Measurements from ENCODE around the gene RAB36.

The RAB36 gene

GRCh38 chr22:23109441-23109978 lies 35.8 kb upstream of the RAB36 start:
- DNase-seq (ENCODE audit: low read depth) = no peak
- no peak overlapping the region for H3K4me3 ChIP-seq (ENCODE audit: low read length)
- no peak for TF ChIP-seq CTCF (conservative IDR thresholded peaks at IDR 0.05; ENCODE audit: low read length)

- DNase-seq (ENCODE audit: low read depth) = no peak
- no peak overlapping the region for H3K4me3 ChIP-seq (ENCODE audit: low read length)
- no peak for TF ChIP-seq CTCF (conservative IDR thresholded peaks at IDR 0.05; ENCODE audit: low read length)
These were observed 34.9 kb upstream of the RAB36 start for GRCh38 chr22:23110190-23110921.

- no peak for DNase-seq (ENCODE audit: low read depth)
- no peak for TF ChIP-seq CTCF (conservative IDR thresholded peaks at IDR 0.05; ENCODE audit: low read length)
- H3K4me3 ChIP-seq (ENCODE audit: low read length) = no peak overlapping the region
These were observed 34.3 kb upstream of the RAB36 start for GRCh38 chr22:23110922-23111527.

DNA sequence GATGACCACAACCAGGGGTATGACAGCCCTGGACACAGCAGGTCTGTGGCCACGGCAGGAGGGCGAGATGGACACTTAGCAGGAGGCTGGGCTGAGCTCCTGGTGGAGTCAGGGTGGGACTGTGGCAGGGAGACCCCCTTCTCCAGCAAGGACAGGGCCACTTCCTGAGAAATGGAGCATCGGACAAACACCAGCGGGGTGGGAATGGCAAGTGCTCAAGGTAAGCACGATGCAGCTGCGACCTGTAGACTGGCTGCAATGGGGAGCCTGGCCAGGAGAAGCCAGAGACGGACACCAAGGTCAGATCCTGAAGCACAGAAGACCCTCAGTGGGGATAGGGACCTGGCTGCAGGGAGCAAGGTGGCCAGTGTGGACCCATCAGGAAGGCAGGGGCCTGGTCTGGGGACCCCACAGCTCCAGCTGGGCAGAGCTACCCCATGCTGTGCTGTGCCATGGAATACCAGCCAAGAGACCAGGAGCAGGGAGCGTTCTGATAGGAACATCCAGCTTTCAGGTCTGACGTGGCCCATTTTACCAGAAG lies 32.7 kb upstream of the RAB36 start:
- no peak for DNase-seq (ENCODE audit: low read depth)
- H3K4me3 ChIP-seq (ENCODE audit: low read length) = no peak overlapping the region
- TF ChIP-seq CTCF (conservative IDR thresholded peaks at IDR 0.05; ENCODE audit: low read length) = no peak

DNA sequence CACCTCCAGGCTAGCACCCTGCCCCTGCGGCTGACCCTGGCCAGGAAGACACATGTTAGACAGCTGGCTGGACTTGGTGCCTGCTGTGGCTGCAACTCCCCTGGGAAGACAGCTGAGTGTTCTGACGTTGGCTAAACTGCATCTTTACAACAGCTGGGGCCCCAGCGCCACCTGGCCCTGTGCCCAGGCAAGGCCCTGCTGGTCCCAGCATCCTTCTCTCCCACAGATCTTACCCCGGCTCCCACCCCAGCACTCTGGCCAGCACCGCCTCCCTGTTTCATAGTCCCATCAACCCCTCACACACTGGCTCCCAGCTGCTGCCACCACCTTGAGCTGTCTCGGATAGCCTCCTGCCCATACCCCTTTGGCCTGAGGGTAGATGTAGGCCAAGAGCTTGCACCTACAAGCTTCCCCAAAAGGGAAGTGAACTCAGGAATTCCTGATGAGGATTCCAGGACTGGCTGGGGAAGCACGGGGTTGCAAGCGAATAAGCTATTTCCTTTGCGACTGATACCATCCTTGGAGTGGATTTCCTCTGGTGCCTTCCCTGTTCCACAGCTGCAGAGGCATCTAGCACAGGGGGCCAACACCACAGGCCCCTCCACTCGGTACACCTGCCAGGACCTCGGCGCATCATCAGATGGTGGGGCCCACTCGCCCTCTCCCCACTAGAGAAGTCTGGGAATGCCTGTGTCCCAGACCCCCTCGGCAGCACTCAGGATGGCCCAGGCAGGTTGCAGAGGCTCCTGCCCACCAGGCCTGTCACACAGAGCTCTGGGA lies 32.0 kb upstream of the RAB36 start:
- no peak for TF ChIP-seq CTCF (conservative IDR thresholded peaks at IDR 0.05; ENCODE audit: low read length)
- no peak overlapping the region for H3K4me3 ChIP-seq (ENCODE audit: low read length)
- DNase-seq (ENCODE audit: low read depth) = peak; percentile 67

DNA sequence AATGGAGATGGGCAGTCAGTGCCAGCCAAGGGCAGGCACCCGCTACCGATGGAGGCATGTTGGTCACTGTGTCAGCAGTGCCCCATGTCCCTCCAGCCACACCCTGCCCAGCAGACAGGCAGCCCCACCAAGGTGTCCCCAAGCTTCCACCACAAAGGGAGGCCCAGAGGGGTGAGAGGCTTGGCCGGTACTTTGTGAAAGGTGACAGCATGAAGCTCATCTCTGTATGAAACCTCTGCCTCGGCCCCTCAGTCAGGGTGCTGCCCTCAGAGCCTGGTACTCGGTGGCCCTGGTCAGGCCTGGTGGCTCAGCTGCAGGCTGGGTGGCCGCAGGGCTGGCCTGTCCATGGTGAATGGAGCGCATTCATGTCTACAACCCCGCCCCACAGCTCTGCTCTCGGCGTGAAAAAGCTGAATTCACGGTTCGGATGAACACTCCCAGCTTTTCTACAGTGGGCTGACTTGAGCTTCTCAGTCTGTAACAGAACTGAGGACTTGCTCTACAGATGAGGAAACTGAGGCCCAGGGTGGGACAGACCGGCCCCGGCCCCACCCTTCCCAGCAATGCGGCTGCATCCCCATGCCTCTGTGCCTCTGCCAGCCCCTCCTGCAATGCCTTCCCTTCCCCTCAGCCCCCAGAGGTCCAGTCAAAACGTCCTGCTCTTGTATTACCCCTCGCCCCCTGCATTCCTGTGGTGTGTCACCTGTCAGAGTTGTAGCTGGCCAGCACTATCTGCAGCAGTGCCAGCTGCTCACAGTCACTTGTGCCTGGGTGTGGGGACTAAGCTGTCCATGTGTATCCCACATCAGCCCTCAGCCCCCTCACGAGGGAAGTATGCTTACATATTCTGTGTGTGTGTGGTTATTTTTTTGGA lies 31.2 kb upstream of the RAB36 start:
- no peak overlapping the region for H3K4me3 ChIP-seq (ENCODE audit: low read length)
- no peak for DNase-seq (ENCODE audit: low read depth)
- TF ChIP-seq CTCF (conservative IDR thresholded peaks at IDR 0.05; ENCODE audit: low read length) = no peak
